Activated T-helper 17 cell treated with anti-CD3 and anti-CD28 coated beads, Interleukin-2, amount 50 U/mL, for 72 hours (primary cell): ENCODE measurements around the gene HERC6. TPM values are rescaled to one million over a fixed set of nuclear protein-coding genes. Genes with fewer than 3 reads are reported as not detected.
"Not testable (repeated sequence)": the region's sequence is repeated elsewhere in the genome, so short reads cannot be mapped to it uniquely, and the experiment has no call there.

Experiments used
- ATAC-seq: fragments of 150-1000 bp; cut with Tn5 transposase; replicated peaks from 2 replicates; pipeline ENCODE4 v1.10.0; 2021; ENCODE audit warnings: mild to moderate bottlenecking, moderate library complexity
- H3K27ac Mint-ChIP-seq: one replicate; pipeline ENCODE4 v1.8.0; 2022; ENCODE audit warnings: mixed read lengths
- H3K27me3 Mint-ChIP-seq: one replicate; pipeline ENCODE4 v1.8.0; 2022; ENCODE audit warnings: mixed read lengths
- H3K36me3 Mint-ChIP-seq: one replicate; pipeline ENCODE4 v1.8.0; 2022; ENCODE audit warnings: low read depth, mild to moderate bottlenecking, mixed read lengths
- H3K4me1 Mint-ChIP-seq: one replicate; pipeline ENCODE4 v1.8.0; 2022; ENCODE audit warnings: mixed read lengths
- H3K4me3 Mint-ChIP-seq: one replicate; pipeline ENCODE4 v1.8.0; 2022; ENCODE audit warnings: mild to moderate bottlenecking, mixed read lengths
- H3K9me3 Mint-ChIP-seq: one replicate; pipeline ENCODE4 v1.8.0; 2022; ENCODE audit warnings: mixed read lengths
- total RNA-seq, 2 donors: library from RNA; stranded (reverse); gene quantifications; one replicate each; pipeline ENCODE4 v1.2.3, GENCODE V29; 2022

Gene HERC6
- total RNA-seq, 2 donors from 2014 or later: 5.7 to 6.8 TPM

GRCh38 chr4:88415982-88416381 lies 37.3 kb downstream of the HERC6 start:
- H3K4me1 Mint-ChIP-seq: peaks cover 16% of the 10 kb centered on the region
- H3K36me3 Mint-ChIP-seq: peaks cover 56% of the 10 kb centered on the region
- H3K4me3 Mint-ChIP-seq: no peak overlapping the region
- no peaks in the 10 kb centered on the region for H3K27me3 Mint-ChIP-seq
- no peak for ATAC-seq
- no peak overlapping the region for H3K27ac Mint-ChIP-seq
- H3K9me3 Mint-ChIP-seq: no peaks in the 10 kb centered on the region

GRCh38 chr4:88418411-88418810 lies 39.8 kb downstream of the HERC6 start:
- Mint-ChIP-seq H3K36me3 (peaks cover 48% of the 10 kb centered on the region), H3K9me3 (no peaks in the 10 kb centered on the region), H3K27ac (no peak overlapping the region), H3K4me3 (no peak overlapping the region), H3K27me3 (no peaks in the 10 kb centered on the region), H3K4me1 (peaks cover 9% of the 10 kb centered on the region)
- ATAC-seq: no peak

GRCh38 chr4:88419874-88420273 lies 41.2 kb downstream of the HERC6 start:
- Mint-ChIP-seq H3K4me1 (peaks cover 9% of the 10 kb centered on the region), H3K36me3 (peaks cover 47% of the 10 kb centered on the region), H3K27ac (peak overlapping the region; percentile 8), H3K4me3 (no peak overlapping the region), H3K9me3 (no peaks in the 10 kb centered on the region), H3K27me3 (no peaks in the 10 kb centered on the region)
- no peak for ATAC-seq

GRCh38 chr4:88420844-88421243 lies 42.2 kb downstream of the HERC6 start:
- ATAC-seq: no peak
- H3K4me1 Mint-ChIP-seq: peaks cover 9% of the 10 kb centered on the region
- H3K4me3 Mint-ChIP-seq: no peak overlapping the region
- H3K27me3 Mint-ChIP-seq: no peaks in the 10 kb centered on the region
- no peaks in the 10 kb centered on the region for H3K9me3 Mint-ChIP-seq
- peaks cover 47% of the 10 kb centered on the region for H3K36me3 Mint-ChIP-seq
- H3K27ac Mint-ChIP-seq: no peak overlapping the region

GRCh38 chr4:88422403-88422802 lies 43.8 kb downstream of the HERC6 start:
- Mint-ChIP-seq H3K27ac (no peak overlapping the region), H3K27me3 (no peaks in the 10 kb centered on the region), H3K36me3 (peaks cover 49% of the 10 kb centered on the region), H3K9me3 (no peaks in the 10 kb centered on the region), H3K4me3 (no peak overlapping the region), H3K4me1 (peaks cover 9% of the 10 kb centered on the region)
- no peak for ATAC-seq

- Mint-ChIP-seq H3K27me3 (no peaks in the 10 kb centered on the region), H3K9me3 (no peaks in the 10 kb centered on the region), H3K4me3 (no peak overlapping the region), H3K4me1 (no peaks in the 10 kb centered on the region), H3K27ac (peak overlapping the region; percentile 13), H3K36me3 (peaks cover 49% of the 10 kb centered on the region)
- ATAC-seq: no peak
Measured at GRCh38 chr4:88429401-88429800, 50.7 kb downstream of the HERC6 start.

GRCh38 chr4:88435987-88436693 lies 57.5 kb downstream of the HERC6 start:
- no peak overlapping the region for H3K4me3 Mint-ChIP-seq
- no peaks in the 10 kb centered on the region for H3K27me3 Mint-ChIP-seq
- peaks cover 61% of the 10 kb centered on the region for H3K36me3 Mint-ChIP-seq
- H3K9me3 Mint-ChIP-seq: no peaks in the 10 kb centered on the region
- no peak for ATAC-seq
- H3K27ac Mint-ChIP-seq: no peak overlapping the region
- peaks cover 5% of the 10 kb centered on the region for H3K4me1 Mint-ChIP-seq

- not testable (repeated sequence) for ATAC-seq, H3K9me3 Mint-ChIP-seq, H3K27ac Mint-ChIP-seq, H3K27me3 Mint-ChIP-seq, H3K4me1 Mint-ChIP-seq, H3K4me3 Mint-ChIP-seq
- H3K36me3 Mint-ChIP-seq: peaks cover 75% of the 10 kb centered on the region
Measured at GRCh38 chr4:88437873-88438272, 59.2 kb downstream of the HERC6 start.

GRCh38 chr4:88439161-88439760 lies 60.6 kb downstream of the HERC6 start:
- Mint-ChIP-seq H3K27me3 (no peaks in the 10 kb centered on the region), H3K27ac (peak overlapping the region; percentile 79), H3K36me3 (peaks cover 69% of the 10 kb centered on the region), H3K4me1 (peaks cover 8% of the 10 kb centered on the region), H3K4me3 (no peak overlapping the region), H3K9me3 (no peaks in the 10 kb centered on the region)
- ATAC-seq: no peak

GRCh38 chr4:88440146-88440545 lies 61.5 kb downstream of the HERC6 start:
- H3K27ac Mint-ChIP-seq: no peak overlapping the region
- no peak overlapping the region for H3K4me3 Mint-ChIP-seq
- peaks cover 60% of the 10 kb centered on the region for H3K36me3 Mint-ChIP-seq
- H3K4me1 Mint-ChIP-seq: peaks cover 8% of the 10 kb centered on the region
- H3K27me3 Mint-ChIP-seq: no peaks in the 10 kb centered on the region
- no peaks in the 10 kb centered on the region for H3K9me3 Mint-ChIP-seq
- ATAC-seq: no peak

- H3K27ac Mint-ChIP-seq: peak overlapping the region; percentile 61
- no peak overlapping the region for H3K4me3 Mint-ChIP-seq
- no peaks in the 10 kb centered on the region for H3K27me3 Mint-ChIP-seq
- ATAC-seq: no peak
- H3K36me3 Mint-ChIP-seq: peaks cover 48% of the 10 kb centered on the region
- H3K4me1 Mint-ChIP-seq: peaks cover 8% of the 10 kb centered on the region
- H3K9me3 Mint-ChIP-seq: no peaks in the 10 kb centered on the region
Measured at GRCh38 chr4:88441696-88442095, 63.0 kb downstream of the HERC6 start.

- Mint-ChIP-seq H3K27me3 (no peaks in the 10 kb centered on the region), H3K9me3 (no peaks in the 10 kb centered on the region), H3K36me3 (peaks cover 43% of the 10 kb centered on the region), H3K27ac (no peak overlapping the region), H3K4me1 (peaks cover 8% of the 10 kb centered on the region), H3K4me3 (no peak overlapping the region)
- peak; percentile 12 for ATAC-seq
Measured at GRCh38 chr4:88442689-88443191, 64.1 kb downstream of the HERC6 start.

- peaks cover 43% of the 10 kb centered on the region for H3K36me3 Mint-ChIP-seq
- no peaks in the 10 kb centered on the region for H3K27me3 Mint-ChIP-seq
- no peak overlapping the region for H3K4me3 Mint-ChIP-seq
- peak overlapping the region; percentile 24 for H3K27ac Mint-ChIP-seq
- peaks cover 8% of the 10 kb centered on the region for H3K4me1 Mint-ChIP-seq
- no peak for ATAC-seq
- H3K9me3 Mint-ChIP-seq: no peaks in the 10 kb centered on the region
Measured at GRCh38 chr4:88443486-88443885, 64.8 kb downstream of the HERC6 start.

GRCh38 chr4:88445252-88445651 lies 66.6 kb downstream of the HERC6 start:
- H3K27ac Mint-ChIP-seq: no peak overlapping the region
- H3K4me1 Mint-ChIP-seq: peaks cover 3% of the 10 kb centered on the region

GRCh38 chr4:88446124-88446523 lies 67.5 kb downstream of the HERC6 start:
- Mint-ChIP-seq H3K36me3 (peaks cover 24% of the 10 kb centered on the region), H3K4me1 (peaks cover 3% of the 10 kb centered on the region), H3K27ac (no peak overlapping the region), H3K4me3 (no peak overlapping the region), H3K27me3 (no peaks in the 10 kb centered on the region), H3K9me3 (no peaks in the 10 kb centered on the region)
- ATAC-seq: no peak

More at GRCh38 chr4:88445252-88445651, 66.6 kb downstream of the HERC6 start:
- H3K36me3 Mint-ChIP-seq: peaks cover 30% of the 10 kb centered on the region
- ATAC-seq: no peak
- H3K4me3 Mint-ChIP-seq: no peak overlapping the region
- H3K27me3 Mint-ChIP-seq: no peaks in the 10 kb centered on the region
- H3K9me3 Mint-ChIP-seq: no peaks in the 10 kb centered on the region
